WTC11 (cell line): ENCODE results near the gene DDOST. TPM values are rescaled to one million over a fixed set of nuclear protein-coding genes. Genes with fewer than 3 reads are reported as not detected.
A peak's percentile ranks its signal among the peaks of the same experiment; 100 is the strongest.

Experiments used
- ATAC-seq: fragments of 200-7000 bp; cut with Tn5 transposase; 2 replicates; pipeline ENCODE4 v1.10.0; 2021; ENCODE audit warnings: mild to moderate bottlenecking, moderate library complexity
- CTCF ChIA-PET: fragments of 300-600 bp; sonication (Branson Sonifier 250); formaldehyde crosslinking; loops from one replicate; lab custom pipeline; 2021; ENCODE audit warnings: antibody characterized with exemption; lab: Charles Lee
- POLR2A ChIA-PET: fragments of 350-600 bp; sonication (Branson Sonifier 250); formaldehyde crosslinking; loops from one replicate; lab custom pipeline; 2021; ENCODE audit warnings: antibody characterized with exemption; lab: Charles Lee
- DNase-seq: peaks from one replicate; pipeline ENCODE4 v3.0.0; 2021; ENCODE audit warnings: low spot score
- H3K27ac Mint-ChIP-seq: 2 replicates; pipeline ENCODE4 v1.8.0; 2021; ENCODE audit warnings: mixed read lengths
- H3K27me3 Mint-ChIP-seq: 2 replicates; pipeline ENCODE4 v1.8.0; 2021; ENCODE audit warnings: low read depth, mild to moderate bottlenecking, moderate library complexity, mixed read lengths
- H3K36me3 Mint-ChIP-seq: 2 replicates; pipeline ENCODE4 v1.8.0; 2021; ENCODE audit warnings: mixed read lengths
- H3K4me1 Mint-ChIP-seq: 2 replicates; pipeline ENCODE4 v1.8.0; 2022; ENCODE audit warnings: mixed read lengths
- H3K4me3 Mint-ChIP-seq: 2 replicates; pipeline ENCODE4 v1.8.0; 2021; ENCODE audit warnings: mild to moderate bottlenecking, moderate library complexity, mixed read lengths
- H3K9me3 Mint-ChIP-seq: 2 replicates; pipeline ENCODE4 v1.8.0; 2021; ENCODE audit warnings: mixed read lengths
- ATF1 ChIP-seq: sonication (generic); formaldehyde crosslinking; IDR thresholded peaks from 2 replicates; pipeline ENCODE4 v1.8.1; 2023; ENCODE audit warnings: mild to moderate bottlenecking, moderate library complexity, missing genetic modification reagents
- ATF3 ChIP-seq: sonication (generic); formaldehyde crosslinking; conservative IDR thresholded peaks from 2 replicates; pipeline ENCODE4 v1.8.1; 2022; ENCODE audit warnings: mild to moderate bottlenecking, missing genetic modification reagents
- ATF6 ChIP-seq: sonication (generic); formaldehyde crosslinking; IDR thresholded peaks from 2 replicates; pipeline ENCODE4 v1.8.1; 2023; ENCODE audit warnings: mild to moderate bottlenecking, missing genetic modification reagents
- CBFB ChIP-seq: sonication (generic); formaldehyde crosslinking; IDR thresholded peaks from 2 replicates; pipeline ENCODE4 v1.8.1; 2022; ENCODE audit warnings: mild to moderate bottlenecking, low read depth, missing genetic modification reagents
- E2F1 ChIP-seq: sonication (generic); formaldehyde crosslinking; IDR thresholded peaks from 2 replicates; pipeline ENCODE4 v1.8.0; 2022; ENCODE audit warnings: mild to moderate bottlenecking, missing genetic modification reagents
- E2F4 ChIP-seq: sonication (generic); formaldehyde crosslinking; IDR thresholded peaks from 2 replicates; pipeline ENCODE4 v1.8.1; 2022; ENCODE audit warnings: low read depth, mild to moderate bottlenecking, moderate library complexity, missing genetic modification reagents, borderline replicate concordance
- E2F5 ChIP-seq: sonication (generic); formaldehyde crosslinking; IDR thresholded peaks from 2 replicates; pipeline ENCODE4 v1.8.1; 2022; ENCODE audit warnings: mild to moderate bottlenecking, moderate library complexity, missing genetic modification reagents
- ETV6 ChIP-seq: sonication (generic); formaldehyde crosslinking; IDR thresholded peaks from 2 replicates; pipeline ENCODE4 v1.8.1; 2022; ENCODE audit warnings: mild to moderate bottlenecking, missing genetic modification reagents
- IRF1 ChIP-seq: sonication (generic); formaldehyde crosslinking; IDR thresholded peaks from 2 replicates; pipeline ENCODE4 v1.8.0; 2023; ENCODE audit warnings: missing genetic modification reagents
- JUN ChIP-seq: sonication (generic); formaldehyde crosslinking; IDR thresholded peaks from 2 replicates; pipeline ENCODE4 v1.8.0; 2023; ENCODE audit warnings: mild to moderate bottlenecking, missing genetic modification reagents
- MLX ChIP-seq: sonication (generic); formaldehyde crosslinking; IDR thresholded peaks from 2 replicates; pipeline ENCODE4 v1.8.1; 2023; ENCODE audit warnings: mild to moderate bottlenecking, missing genetic modification reagents, moderate library complexity
- MXD4 ChIP-seq: fragments of 250-450 bp; sonication (Bioruptor Pico); IDR thresholded peaks from 2 replicates; pipeline ENCODE4 v1.8.0; 2021; ENCODE audit warnings: mild to moderate bottlenecking, moderate library complexity, borderline replicate concordance
- MYBL2 ChIP-seq: sonication (generic); formaldehyde crosslinking; IDR thresholded peaks from 2 replicates; pipeline ENCODE4 v1.8.1; 2023; ENCODE audit warnings: mild to moderate bottlenecking, moderate library complexity, missing genetic modification reagents
- PRRX2 ChIP-seq: fragments of 250-450 bp; sonication (Bioruptor Pico); IDR thresholded peaks from 2 replicates; pipeline ENCODE4 v1.8.0; 2021; ENCODE audit warnings: mild to moderate bottlenecking
- SMAD3 ChIP-seq: sonication (generic); formaldehyde crosslinking; IDR thresholded peaks from 2 replicates; pipeline ENCODE4 v1.8.0; 2022; ENCODE audit warnings: missing genetic modification reagents, mild to moderate bottlenecking, borderline replicate concordance
- TCF7 ChIP-seq: sonication (generic); formaldehyde crosslinking; IDR thresholded peaks from 2 replicates; pipeline ENCODE4 v1.8.0; 2022; ENCODE audit warnings: mild to moderate bottlenecking, low read depth, missing genetic modification reagents, moderate library complexity
- TEAD1 ChIP-seq: sonication (generic); formaldehyde crosslinking; IDR thresholded peaks from 2 replicates; pipeline ENCODE4 v1.8.0; 2022; ENCODE audit warnings: mild to moderate bottlenecking, missing genetic modification reagents
- ZBTB21 ChIP-seq: sonication (generic); formaldehyde crosslinking; IDR thresholded peaks from 2 replicates; pipeline ENCODE4 v1.8.1; 2023; ENCODE audit warnings: mild to moderate bottlenecking, missing genetic modification reagents, borderline replicate concordance
- ZNF121 ChIP-seq: sonication (generic); formaldehyde crosslinking; IDR thresholded peaks from 2 replicates; pipeline ENCODE4 v1.8.0; 2023; ENCODE audit warnings: missing genetic modification reagents
- ZNF232 ChIP-seq: sonication (generic); formaldehyde crosslinking; IDR thresholded peaks from 2 replicates; pipeline ENCODE4 v1.8.0; 2022; ENCODE audit warnings: mild to moderate bottlenecking, missing genetic modification reagents
- ZNF423 ChIP-seq: fragments of 250-450 bp; sonication (Bioruptor Pico); IDR thresholded peaks from 2 replicates; pipeline ENCODE4 v2.1.2; 2022; ENCODE audit warnings: mild to moderate bottlenecking, moderate library complexity
- ZNF532 ChIP-seq: fragments of 250-450 bp; sonication (Bioruptor Pico); IDR thresholded peaks from 2 replicates; pipeline ENCODE4 v1.9.0; 2021; ENCODE audit warnings: mild to moderate bottlenecking, borderline replicate concordance
- total RNA-seq: library from RNA; stranded (reverse); gene quantifications from 3 replicates; pipeline ENCODE4 v1.2.3, GENCODE V29; 2021

Gene DDOST
- total RNA-seq, 1 experiment from 2014 or later: 300 TPM

GRCh38 chr1:20633190-20634064 is 27.7 kb downstream of the DDOST start, which contains the start of gene PINK1 (continued):
- no peak for TF ChIP-seq MLX (CRISPR knock-in tag)
- TF ChIP-seq ZNF423 (CRISPR knock-in tag): no peak
- TF ChIP-seq MYBL2 (CRISPR knock-in tag): no peak
- no peak for TF ChIP-seq E2F4
- TF ChIP-seq, all 79 proteins: peak for 13

GRCh38 chr1:20632386-20632785 is 28.8 kb downstream of the DDOST start:
- Mint-ChIP-seq H3K27me3 (peaks cover 15% of the 10 kb centered on the region), H3K9me3 (peaks cover 22% of the 10 kb centered on the region), H3K36me3 (peaks cover 24% of the 10 kb centered on the region), H3K4me1 (peaks cover 20% of the 10 kb centered on the region), H3K27ac (no peak overlapping the region), H3K4me3 (peak overlapping the region; percentile 47; the same call in 1 of the 2 replicates)
- CTCF ChIA-PET: interaction anchor here (0.6 to 3.3 kb wide), 17 partner anchors 8 to 139 kb away, joined by 3 to 153 read pairs (median 5); partner anchors contain the start of genes CDA and DDOST
- DNase-seq (no peak), ATAC-seq (no peak)
- POLR2A ChIA-PET: no interaction called here
- no peak for TF ChIP-seq ATF3 (CRISPR knock-in tag)
- TF ChIP-seq ZNF232 (CRISPR knock-in tag): no peak
- TF ChIP-seq SMAD3: no peak
- no peak for TF ChIP-seq TCF7 (CRISPR knock-in tag)
- no peak for TF ChIP-seq MXD4 (CRISPR knock-in tag)
- no peak for TF ChIP-seq ATF6 (CRISPR knock-in tag)
- TF ChIP-seq TEAD1 (CRISPR knock-in tag): no peak
- TF ChIP-seq E2F5 (CRISPR knock-in tag): no peak
- TF ChIP-seq ATF1 (CRISPR knock-in tag): no peak
- no peak for TF ChIP-seq CBFB (CRISPR knock-in tag)
- no peak for TF ChIP-seq PRRX2 (CRISPR knock-in tag)
- TF ChIP-seq ZNF121: no peak
- no peak for TF ChIP-seq ETV6
- TF ChIP-seq ZBTB21 (CRISPR knock-in tag): no peak
- no peak for TF ChIP-seq IRF1
- no peak for TF ChIP-seq ZNF532 (CRISPR knock-in tag)
- TF ChIP-seq E2F1 (CRISPR knock-in tag): no peak
- TF ChIP-seq JUN: no peak
